ENCODE data around the gene GPR161.

Gene GPR161

GRCh38 chr1:168138134-168138533 lies 1.4 kb upstream of the GPR161 start:
- Mint-ChIP-seq H3K36me3 (peaks cover 3 to 4% of the 10 kb centered on the region in 2 donors), H3K4me1 (peaks cover 23 to 26% of the 10 kb centered on the region in 2 donors), H3K9me3 (no peaks in the 10 kb centered on the region), H3K4me3 (no peak overlapping the region), H3K27me3 (peaks cover 17 to 24% of the 10 kb centered on the region in 2 donors), H3K27ac (no peak overlapping the region)
- DNase-seq (no peak), ATAC-seq (replicated peaks) (peak; percentile 44 to 55)

- no peak for DNase-seq
- Mint-ChIP-seq H3K4me1 (peaks cover 23 to 26% of the 10 kb centered on the region in 2 donors), H3K4me3 (peak overlapping the region; percentile 89 to 90), H3K27me3 (peaks cover 17 to 24% of the 10 kb centered on the region in 2 donors), H3K27ac (peak overlapping the region; percentile 78), H3K9me3 (no peaks in the 10 kb centered on the region), H3K36me3 (peaks cover 3 to 4% of the 10 kb centered on the region in 2 donors)
- peak; percentile 26 to 43 for ATAC-seq (replicated peaks)
These were observed 738 bp upstream of the GPR161 start for GRCh38 chr1:168137515-168137821.

- peaks cover 25 to 32% of the 10 kb centered on the region in 2 donors for H3K27me3 Mint-ChIP-seq
- H3K36me3 Mint-ChIP-seq, result peaks cover 3 to 4% of the 10 kb centered on the region in 2 donors
- H3K27ac Mint-ChIP-seq, result peak overlapping the region; percentile 37
- peaks cover 23 to 26% of the 10 kb centered on the region in 2 donors for H3K4me1 Mint-ChIP-seq
- H3K4me3 Mint-ChIP-seq, result peak overlapping the region; percentile 77 to 89
- ATAC-seq (replicated peaks), result peak; percentile 36 to 63
- DNase-seq, result no peak
- H3K9me3 Mint-ChIP-seq, result no peaks in the 10 kb centered on the region
These were observed 615 bp downstream of the GPR161 start for GRCh38 chr1:168135921-168136708.

GRCh38 chr1:168135116-168135920 lies 1.4 kb downstream of the GPR161 start:
- Mint-ChIP-seq H3K4me3 (peak overlapping the region; percentile 77 to 89), H3K27me3 (peaks cover 32 to 36% of the 10 kb centered on the region in 2 donors), H3K36me3 (peaks cover 3 to 4% of the 10 kb centered on the region in 2 donors), H3K4me1 (peaks cover 23 to 26% of the 10 kb centered on the region in 2 donors), H3K27ac (peak overlapping the region; percentile 37), H3K9me3 (no peaks in the 10 kb centered on the region)
- DNase-seq (no peak), ATAC-seq (replicated peaks) (no peak)

GRCh38 chr1:168134642-168135041 lies 2.1 kb downstream of the GPR161 start:
- peaks cover 23 to 26% of the 10 kb centered on the region in 2 donors for H3K4me1 Mint-ChIP-seq
- H3K27ac Mint-ChIP-seq, result no peak overlapping the region
- H3K4me3 Mint-ChIP-seq, result no peak overlapping the region
- DNase-seq, result no peak
- peaks cover 32 to 42% of the 10 kb centered on the region in 2 donors for H3K27me3 Mint-ChIP-seq
- no peak for ATAC-seq (replicated peaks)
- no peaks in the 10 kb centered on the region for H3K9me3 Mint-ChIP-seq
- H3K36me3 Mint-ChIP-seq, result peaks cover 3 to 4% of the 10 kb centered on the region in 2 donors

- Mint-ChIP-seq H3K36me3 (peaks cover 3 to 4% of the 10 kb centered on the region in 2 donors), H3K27me3 (peaks cover 34 to 42% of the 10 kb centered on the region in 2 donors), H3K27ac (no peak overlapping the region), H3K4me3 (no peak overlapping the region), H3K9me3 (no peaks in the 10 kb centered on the region), H3K4me1 (peaks cover 21 to 26% of the 10 kb centered on the region in 2 donors)
- no peak for DNase-seq
- ATAC-seq (replicated peaks), result no peak
These were observed 2.6 kb downstream of the GPR161 start for GRCh38 chr1:168134132-168134531.

- Mint-ChIP-seq H3K4me3 (no peak overlapping the region), H3K27ac (no peak overlapping the region), H3K36me3 (peaks cover 3 to 4% of the 10 kb centered on the region in 2 donors), H3K9me3 (peaks cover 3% of the 10 kb centered on the region in 2 donors), H3K27me3 (peaks cover 29 to 33% of the 10 kb centered on the region in 2 donors), H3K4me1 (peaks cover 2 to 4% of the 10 kb centered on the region in 2 donors)
- DNase-seq, result no peak
- no peak for ATAC-seq (replicated peaks)
These were observed 6.8 kb downstream of the GPR161 start for GRCh38 chr1:168129933-168130332.

GRCh38 chr1:168127503-168127902 lies 9.2 kb downstream of the GPR161 start:
- Mint-ChIP-seq H3K4me3 (no peak overlapping the region), H3K4me1 (no peaks in the 10 kb centered on the region), H3K27me3 (peaks cover 27 to 31% of the 10 kb centered on the region in 2 donors), H3K9me3 (peaks cover 3% of the 10 kb centered on the region in 2 donors), H3K36me3 (peaks cover 3 to 4% of the 10 kb centered on the region in 2 donors), H3K27ac (no peak overlapping the region)
- ATAC-seq (replicated peaks), result no peak
- DNase-seq, result no peak

- H3K27ac Mint-ChIP-seq, result no peak overlapping the region
- ATAC-seq (replicated peaks) (no peak), DNase-seq (no peak)
- H3K36me3 Mint-ChIP-seq, result peaks cover 3 to 4% of the 10 kb centered on the region in 2 donors
- H3K9me3 Mint-ChIP-seq, result peaks cover 3 to 5% of the 10 kb centered on the region in 2 donors
- H3K27me3 Mint-ChIP-seq, result peaks cover 21 to 23% of the 10 kb centered on the region in 2 donors
- no peaks in the 10 kb centered on the region for H3K4me1 Mint-ChIP-seq
- H3K4me3 Mint-ChIP-seq, result no peak overlapping the region
These were observed 11.7 kb downstream of the GPR161 start for GRCh38 chr1:168125051-168125450.

GRCh38 chr1:168121401-168122011 lies 15.2 kb downstream of the GPR161 start:
- no peaks in the 10 kb centered on the region for H3K4me1 Mint-ChIP-seq
- DNase-seq (no peak), ATAC-seq (replicated peaks) (no peak)
- peaks cover 0 to 2% of the 10 kb centered on the region in 2 donors for H3K36me3 Mint-ChIP-seq
- H3K27ac Mint-ChIP-seq, result no peak overlapping the region
- H3K4me3 Mint-ChIP-seq, result no peak overlapping the region
- H3K27me3 Mint-ChIP-seq, result peaks cover 13 to 17% of the 10 kb centered on the region in 2 donors
- peaks cover 9 to 11% of the 10 kb centered on the region in 2 donors for H3K9me3 Mint-ChIP-seq

GRCh38 chr1:168119750-168120149 lies 17.0 kb downstream of the GPR161 start:
- H3K36me3 Mint-ChIP-seq, result peaks cover 0 to 2% of the 10 kb centered on the region in 2 donors

GRCh38 chr1:168116327-168116799 lies 20.4 kb downstream of the GPR161 start:
- Mint-ChIP-seq H3K27ac (no peak overlapping the region), H3K9me3 (peaks cover 9 to 11% of the 10 kb centered on the region in 2 donors), H3K36me3 (peaks cover 0 to 2% of the 10 kb centered on the region in 2 donors), H3K4me1 (peaks cover 0 to 9% of the 10 kb centered on the region in 2 donors), H3K27me3 (peaks cover 4 to 5% of the 10 kb centered on the region in 2 donors), H3K4me3 (no peak overlapping the region)
- no peak for DNase-seq
- ATAC-seq (replicated peaks), result no peak

More at GRCh38 chr1:168119750-168120149, 17.0 kb downstream of the GPR161 start:
- Mint-ChIP-seq H3K4me3 (no peak overlapping the region), H3K27ac (no peak overlapping the region), H3K27me3 (peaks cover 16 to 17% of the 10 kb centered on the region in 2 donors), H3K4me1 (no peaks in the 10 kb centered on the region), H3K9me3 (peaks cover 9 to 11% of the 10 kb centered on the region in 2 donors)
- ATAC-seq (replicated peaks), result no peak
- no peak for DNase-seq

GRCh38 chr1:168114845-168115244 lies 21.9 kb downstream of the GPR161 start:
- ATAC-seq (replicated peaks), result no peak
- H3K4me1 Mint-ChIP-seq, result peaks cover 0 to 9% of the 10 kb centered on the region in 2 donors
- H3K36me3 Mint-ChIP-seq, result peaks cover 0 to 2% of the 10 kb centered on the region in 2 donors
- no peak overlapping the region for H3K4me3 Mint-ChIP-seq
- DNase-seq, result no peak
- peaks cover 7% of the 10 kb centered on the region in 2 donors for H3K9me3 Mint-ChIP-seq
- peaks cover 4 to 5% of the 10 kb centered on the region in 2 donors for H3K27me3 Mint-ChIP-seq
- no peak overlapping the region for H3K27ac Mint-ChIP-seq

Data from stimulated activated naive B cell treated with anti-CD40 and anti-IgM and Interleukin-4, amounts not matched to agents 10 μg/mL and 1 μg/mL and 100 μg/mL, for 72 hours (primary cell).